Posterior vena cava (tissue), 2 donors: ENCODE results near the gene JMJD7. TPM values are rescaled to one million over a fixed set of nuclear protein-coding genes. Genes with fewer than 3 reads are reported as not detected.

Experiments
- DNase-seq: peaks from one replicate; pipeline ENCODE4 v3.0.0-alpha.2; 2020; ENCODE audit warnings: low spot score
- intact Hi-C, 2 donors: fragments of 100-400 bp; cut with DNase I; formaldehyde crosslinking; loops; one replicate each; pipeline versions ENCODE4 v1.14.1 to v1.14.2; 2022 to 2023
- total RNA-seq, 2 donors: library from RNA; stranded (reverse); fragmentation: NEBNext Ultra II Directional; extraction: Animal tissue kit (Norgen Biotek cat#: 25700); gene quantifications; one replicate each; pipeline ENCODE4 v1.2.1, GENCODE V29; 2021
- donor health status: DM: yes; HTN: yes; CAD: no.
- donor health status: DM: yes; HTN: yes; CAD: no.

Gene JMJD7
- total RNA-seq, 2 donors from 2014 or later, result 4.9 to 13.8 TPM

GRCh38 chr15:41855261-41855961, 27.5 kb downstream of the JMJD7 start:
- no peak for DNase-seq
- intact Hi-C loops, result no loop called here

GRCh38 chr15:41856262-41856661, 28.4 kb downstream of the JMJD7 start:
- DNase-seq, result no peak
- intact Hi-C loops, result no loop called here

GRCh38 chr15:41856716-41857115, 28.8 kb downstream of the JMJD7 start:
- intact Hi-C loops, result no loop called here
- no peak for DNase-seq

- intact Hi-C loops, result no loop called here
- no peak for DNase-seq
Measured at GRCh38 chr15:41857316-41857715, 29.4 kb downstream of the JMJD7 start.

- no peak for DNase-seq
- intact Hi-C loops, result no loop called here
Measured at GRCh38 chr15:41858756-41859155, 30.9 kb downstream of the JMJD7 start.

- intact Hi-C loops, result no loop called here
- no peak for DNase-seq
Measured at GRCh38 chr15:41860049-41860828, 32.3 kb downstream of the JMJD7 start.

GRCh38 chr15:41861736-41862356, 34.0 kb downstream of the JMJD7 start:
- intact Hi-C loops, result no loop called here
- no peak for DNase-seq

- intact Hi-C loops, result no loop called here
- no peak for DNase-seq
Measured at GRCh38 chr15:41862515-41863116, 34.7 kb downstream of the JMJD7 start.

- no peak for DNase-seq
- intact Hi-C loops, result no loop called here
Measured at GRCh38 chr15:41865490-41866055, 37.7 kb downstream of the JMJD7 start.

- DNase-seq, result no peak
- intact Hi-C loops, result no loop called here
Measured at GRCh38 chr15:41866263-41866703, 38.4 kb downstream of the JMJD7 start.

- DNase-seq, result no peak
- intact Hi-C loops, result no loop called here
Measured at GRCh38 chr15:41866872-41867579, 39.1 kb downstream of the JMJD7 start.

GRCh38 chr15:41868321-41868720, 40.4 kb downstream of the JMJD7 start:
- no peak for DNase-seq
- intact Hi-C loops, result no loop called here

GRCh38 chr15:41869770-41870688, 42.1 kb downstream of the JMJD7 start:
- intact Hi-C loops, result no loop called here
- no peak for DNase-seq

GRCh38 chr15:41870689-41871081, 42.8 kb downstream of the JMJD7 start:
- DNase-seq, result no peak
- intact Hi-C loops, result no loop called here

GRCh38 chr15:41871175-41871905, 43.4 kb downstream of the JMJD7 start:
- intact Hi-C loops, result no loop called here
- DNase-seq, result no peak

- no peak for DNase-seq
- intact Hi-C loops, result no loop called here
Measured at GRCh38 chr15:41872166-41872747, 44.4 kb downstream of the JMJD7 start.

GRCh38 chr15:41873711-41874110, 45.8 kb downstream of the JMJD7 start:
- intact Hi-C loops, result no loop called here
- DNase-seq, result no peak
